SU-DHL-6 (cell line): ENCODE data around the gene CAV1.

ENCODE experiments used
- EZH2phosphoT487 ChIP-seq: fragments of 200-600 bp; sonication (generic), shearing (Covaris generic); conservative IDR thresholded peaks from 2 replicates; pipeline ENCODE4 v1.6.1; 2018; ENCODE audit warnings: mild to moderate bottlenecking, antibody characterized with exemption, low read length, moderate library complexity, mixed read lengths
- TF ChIP-seq, protein P1 (sequence below): fragments of 200-600 bp; sonication (generic); IDR thresholded peaks from one replicate; pipeline ENCODE4 v1.5.1; 2017; ENCODE audit warnings: antibody characterized with exemption, mild to moderate bottlenecking, low read length, moderate library complexity; ENCODE audit not compliant: insufficient read depth, poor library complexity, severe bottlenecking

DNA sequence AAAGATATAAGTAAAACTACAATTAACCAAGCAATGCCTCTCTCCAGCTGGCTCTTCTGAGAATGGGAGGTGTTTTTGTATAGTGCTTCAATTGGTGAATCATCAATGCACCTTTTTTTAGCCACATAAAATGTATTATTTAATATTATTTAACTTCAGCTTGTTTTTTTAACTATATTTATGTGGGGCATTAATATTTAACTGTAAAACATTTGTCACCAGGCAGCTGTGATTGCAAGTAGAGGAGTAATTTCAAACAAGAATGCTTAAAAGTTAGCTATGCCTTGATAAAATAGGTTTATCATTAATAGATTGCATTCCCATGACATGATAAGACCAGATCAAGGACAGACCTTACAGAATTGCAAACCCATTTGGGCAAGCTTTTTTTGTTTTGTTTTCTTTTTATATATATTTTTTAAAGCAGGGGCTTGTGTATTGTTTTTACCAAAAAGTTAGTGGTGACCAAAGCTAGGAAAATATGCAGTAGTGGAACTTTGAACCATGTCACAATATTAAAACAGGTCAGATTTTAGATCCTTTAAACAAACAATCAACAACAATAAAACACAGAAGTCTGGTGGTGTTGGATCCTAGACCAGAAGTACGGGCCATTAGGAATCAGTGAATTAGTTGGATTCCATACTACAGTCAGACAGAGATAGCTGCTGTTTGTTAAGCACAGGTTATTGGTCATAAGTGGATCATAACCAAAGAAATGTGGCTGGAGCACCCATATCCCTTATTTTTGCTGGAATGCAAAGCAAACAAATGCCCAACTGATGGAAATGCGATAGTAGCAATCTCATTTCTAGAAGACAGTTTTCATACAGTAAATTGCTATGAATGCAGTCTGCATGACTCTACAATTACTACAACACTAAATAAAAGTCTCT is 22.4 kb upstream of the CAV1 start:
- TF ChIP-seq, protein P1, sequence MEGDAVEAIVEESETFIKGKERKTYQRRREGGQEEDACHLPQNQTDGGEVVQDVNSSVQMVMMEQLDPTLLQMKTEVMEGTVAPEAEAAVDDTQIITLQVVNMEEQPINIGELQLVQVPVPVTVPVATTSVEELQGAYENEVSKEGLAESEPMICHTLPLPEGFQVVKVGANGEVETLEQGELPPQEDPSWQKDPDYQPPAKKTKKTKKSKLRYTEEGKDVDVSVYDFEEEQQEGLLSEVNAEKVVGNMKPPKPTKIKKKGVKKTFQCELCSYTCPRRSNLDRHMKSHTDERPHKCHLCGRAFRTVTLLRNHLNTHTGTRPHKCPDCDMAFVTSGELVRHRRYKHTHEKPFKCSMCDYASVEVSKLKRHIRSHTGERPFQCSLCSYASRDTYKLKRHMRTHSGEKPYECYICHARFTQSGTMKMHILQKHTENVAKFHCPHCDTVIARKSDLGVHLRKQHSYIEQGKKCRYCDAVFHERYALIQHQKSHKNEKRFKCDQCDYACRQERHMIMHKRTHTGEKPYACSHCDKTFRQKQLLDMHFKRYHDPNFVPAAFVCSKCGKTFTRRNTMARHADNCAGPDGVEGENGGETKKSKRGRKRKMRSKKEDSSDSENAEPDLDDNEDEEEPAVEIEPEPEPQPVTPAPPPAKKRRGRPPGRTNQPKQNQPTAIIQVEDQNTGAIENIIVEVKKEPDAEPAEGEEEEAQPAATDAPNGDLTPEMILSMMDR: no peak
- no peak for TF ChIP-seq EZH2phosphoT487
